Karpas-422 (cell line): ENCODE data around the gene NPVF. TPM values are rescaled to one million over a fixed set of nuclear protein-coding genes. Genes with fewer than 3 reads are reported as not detected.

Experiments used
- DNase-seq: peaks from one replicate; pipeline ENCODE4 v3.0.0-alpha.2; 2015
- H2AFZ ChIP-seq: fragments of 200-600 bp; sonication (generic); 2 replicates; pipeline ENCODE4 v1.6.1; 2014; ENCODE audit warnings: antibody characterized with exemption, low read length, mixed read lengths
- H3K27ac ChIP-seq: fragments of 200-600 bp; sonication (generic); 2 replicates; pipeline ENCODE4 v1.5.1; 2014; ENCODE audit warnings: mild to moderate bottlenecking, low read length, moderate library complexity
- H3K27me3 ChIP-seq: fragments of 200-600 bp; sonication (generic); 2 replicates; pipeline ENCODE4 v1.6.1; 2014; ENCODE audit warnings: low read length, mixed read lengths
- H3K36me3 ChIP-seq: fragments of 200-600 bp; sonication (generic); 2 replicates; pipeline ENCODE4 v1.6.1; 2014; ENCODE audit warnings: low read length, mixed read lengths; ENCODE audit not compliant: insufficient read depth
- H3K4me1 ChIP-seq: fragments of 200-600 bp; sonication (generic); 2 replicates; pipeline ENCODE4 v1.6.1; 2014; ENCODE audit warnings: mild to moderate bottlenecking, low read length, mixed read lengths
- H3K4me2 ChIP-seq: fragments of 200-600 bp; sonication (generic); 2 replicates; pipeline ENCODE4 v1.6.1; 2014; ENCODE audit warnings: low read length, low read depth, mild to moderate bottlenecking; ENCODE audit not compliant: poor library complexity, severe bottlenecking
- H3K4me3 ChIP-seq: fragments of 200-600 bp; sonication (generic); 2 replicates; pipeline ENCODE4 v1.5.1; 2014; ENCODE audit warnings: mild to moderate bottlenecking, antibody characterized with exemption, low read length, mixed read lengths
- H3K79me2 ChIP-seq: fragments of 200-600 bp; sonication (generic); 2 replicates; pipeline ENCODE4 v1.6.1; 2014; ENCODE audit warnings: mild to moderate bottlenecking, low read length, mixed read lengths
- H3K9ac ChIP-seq: fragments of 200-600 bp; sonication (generic); 2 replicates; pipeline ENCODE4 v1.6.0; 2014; ENCODE audit warnings: low read length
- H3K9me2 ChIP-seq: fragments of 200-600 bp; sonication (generic), shearing (Covaris generic); replicated peaks from 2 replicates; pipeline ENCODE4 v1.6.0; 2014; ENCODE audit warnings: mild to moderate bottlenecking, low read length, moderate library complexity; ENCODE audit not compliant: insufficient read depth
- H3K9me3 ChIP-seq: fragments of 300-700, 200-600 bp; sonication (generic); 2 replicates; pipeline ENCODE4 v1.6.1; 2014; ENCODE audit warnings: low read length, mixed read lengths
- H4K20me1 ChIP-seq: fragments of 200-600 bp; sonication (generic); 2 replicates; pipeline ENCODE4 v1.6.1; 2014; ENCODE audit warnings: mild to moderate bottlenecking, antibody characterized with exemption, low read length, low read depth; ENCODE audit not compliant: insufficient read depth
- small RNA-seq: library from RNA; depleted of rRNA; stranded (forward); fragments of <200 nt; gene quantifications from one replicate; pipeline ENCODE3, GENCODE V24; 2014
- total RNA-seq: library from RNA; depleted of rRNA; stranded (reverse); fragments of >200 nt; shearing (Covaris generic); gene quantifications from 2 replicates; pipeline ENCODE4 v1.2.3, GENCODE V29; 2014; ENCODE audit warnings: low replicate concordance; rRNA removed

Gene NPVF
- total RNA-seq, 1 experiment from 2014 or later = not detected

DNA sequence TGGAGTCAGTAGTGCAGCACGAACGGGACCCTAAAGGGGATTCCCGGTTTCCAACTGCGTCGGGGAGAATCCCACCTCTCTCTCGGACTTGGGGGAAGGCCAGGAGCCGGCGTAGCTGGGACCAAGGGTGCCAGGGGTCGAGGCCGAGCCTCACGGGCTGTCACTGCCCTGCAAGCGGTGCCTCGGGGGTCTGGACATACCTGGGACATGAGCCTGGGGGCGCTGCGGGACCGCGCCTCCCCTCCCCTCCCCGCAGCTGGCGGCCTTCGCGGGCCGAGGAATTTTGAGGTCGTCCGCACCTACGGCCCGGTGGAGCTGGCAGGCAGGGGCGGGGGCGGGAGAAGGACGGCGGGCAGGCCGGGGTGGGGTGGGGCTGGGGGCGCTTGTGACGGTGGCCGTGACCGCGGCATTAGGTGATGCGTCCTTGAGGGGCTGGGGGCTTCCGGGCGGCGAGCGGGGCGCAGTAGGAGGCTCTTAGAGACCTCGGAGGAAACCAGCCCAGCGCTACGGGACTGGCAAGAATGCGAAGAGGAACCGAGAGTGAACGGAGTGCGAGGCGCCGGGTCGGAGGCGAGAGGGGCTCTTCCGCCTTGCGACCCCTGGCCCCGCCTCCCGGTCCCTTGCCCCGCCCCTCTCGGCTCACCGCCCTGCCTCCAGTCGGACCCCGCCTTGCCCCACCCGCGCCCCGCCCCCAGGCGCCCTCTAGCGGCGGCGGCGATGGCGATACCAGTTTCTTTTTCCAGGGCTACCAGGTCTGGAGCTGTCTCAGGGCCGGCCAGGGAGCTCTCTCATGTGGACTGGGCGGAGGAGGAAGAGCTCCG is 48.3 kb downstream of the NPVF start:
- Histone ChIP-seq H3K27me3 (no peaks in the 10 kb centered on the region), H3K4me2 (peak overlapping the region; percentile 93), H3K27ac (no peak overlapping the region), H3K9ac (peak overlapping the region; percentile 91), H3K9me2 (no peaks in the 10 kb centered on the region), H3K79me2 (no peaks in the 10 kb centered on the region), H3K4me1 (peaks cover 13% of the 10 kb centered on the region), H4K20me1 (no peaks in the 10 kb centered on the region), H3K36me3 (no peaks in the 10 kb centered on the region; the same call in 1 of the 2 replicates), H3K4me3 (peak overlapping the region; percentile 94), H3K9me3 (no peaks in the 10 kb centered on the region), H2AFZ (peak overlapping the region; percentile 99)
- peak; percentile 99 for DNase-seq

DNA sequence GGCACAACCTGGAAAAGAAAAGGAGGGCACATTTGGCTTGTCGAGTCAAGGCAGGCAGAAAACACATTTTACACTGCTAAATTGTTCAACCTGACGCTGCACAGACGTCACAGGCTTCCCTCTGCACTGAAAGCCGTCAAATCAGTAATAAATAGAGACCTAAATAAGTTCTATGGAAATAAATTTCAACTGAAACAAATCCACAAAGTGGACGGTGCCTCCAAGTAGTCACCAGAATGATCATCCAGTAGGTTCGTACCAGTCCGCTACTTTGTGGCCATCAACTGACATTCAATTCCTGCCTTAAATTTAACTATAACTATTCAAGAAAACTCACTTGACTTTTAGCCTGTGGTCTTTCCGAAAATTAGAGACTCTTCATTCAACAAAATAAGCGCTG is 49.0 kb downstream of the NPVF start:
- Histone ChIP-seq H3K9me2 (no peaks in the 10 kb centered on the region), H3K4me3 (peak overlapping the region; percentile 94), H2AFZ (peak overlapping the region; percentile 96), H3K27ac (no peak overlapping the region), H3K79me2 (no peaks in the 10 kb centered on the region), H3K9me3 (no peaks in the 10 kb centered on the region), H3K4me1 (peaks cover 13% of the 10 kb centered on the region), H3K36me3 (no peaks in the 10 kb centered on the region; the same call in 1 of the 2 replicates), H3K4me2 (peak overlapping the region; percentile 93), H3K9ac (peak overlapping the region; percentile 91), H3K27me3 (no peaks in the 10 kb centered on the region), H4K20me1 (no peaks in the 10 kb centered on the region)
- DNase-seq = peak; percentile 40

Small RNA genes lying within 50 kb of the gene (small RNA-seq; reads per million reads assigned to genes)
- gene RF00012 = not detected

Other genes starting within 250 kb of the NPVF start
- gene OSBPL3, start 248.3 kb downstream of the NPVF start, total RNA-seq = 120 and 149 TPM in 2 replicates
- gene CYCS, start 103.2 kb downstream of the NPVF start, total RNA-seq = 43.9 and 102 TPM in 2 replicates